Adrenal gland (tissue), 12 donors: ENCODE results near the gene DHFR. TPM values are rescaled to one million over a fixed set of nuclear protein-coding genes. Genes with fewer than 3 reads are reported as not detected.

Source experiments
- DNase-seq, 7 donors: peaks; one replicate each; pipeline ENCODE4 v3.0.0-alpha.2; 2019 to 2020
- H3K27ac ChIP-seq, 5 donors: fragments of 200-600 bp; sonication (generic) in 4 of 5; 1 replicate in 3 of 5; 2 replicates in 2 of 5; pipeline versions ENCODE4 v1.5.1 to v1.8.0; 2016 to 2020; ENCODE audit warnings: mild to moderate bottlenecking in 1 of 5
- H3K27me3 ChIP-seq: fragments of 200-600 bp; 2 replicates; pipeline ENCODE4 v1.8.0; 2021
- H3K36me3 ChIP-seq, 2 donors: fragments of 200-600 bp; replicated peaks in 1 of 2; 1 replicate in 1 of 2; 2 replicates in 1 of 2; pipeline versions ENCODE4 v1.5.1 to v1.8.0; 2018 to 2022
- H3K4me1 ChIP-seq, 2 donors: fragments of 200-600 bp; replicated peaks in 1 of 2; 1 replicate in 1 of 2; 2 replicates in 1 of 2; pipeline versions ENCODE4 v1.5.1 to v1.8.0; 2018 to 2021
- H3K4me3 ChIP-seq, 4 donors: fragments of 200-600 bp; sonication (generic) in 3 of 4; one replicate each; pipeline ENCODE4 v1.5.1; 2016 to 2018
- H3K9me3 ChIP-seq, 3 donors: fragments of 200-600 bp; sonication (generic) in 1 of 3; replicated peaks in 1 of 3; 1 replicate in 2 of 3; 2 replicates in 1 of 3; pipeline versions ENCODE4 v1.5.1 to v1.8.0; 2016 to 2021
- POLR2A ChIP-seq, 2 donors: fragments of 450-650 bp; IDR thresholded peaks; one replicate each; pipeline ENCODE4 v1.6.1; 2017; ENCODE audit warnings: antibody characterized with exemption in 2 of 2, mild to moderate bottlenecking in 2 of 2, moderate library complexity in 1 of 2
- WGBS, 4 donors: extraction: QIAGEN DNeasy Blood & Tissue Kit in 2 of 4; methylation state at CpG; one replicate each; pipeline versions ENCODE4 v1.1.5 to v1.1.7; 2013 to 2017; 5-methylcytosine and 5-hydroxymethylcytosine counted together
- intact Hi-C, 2 donors: fragments of 100-400 bp; cut with DNase I; formaldehyde crosslinking; loops; one replicate each; pipeline versions ENCODE4 v1.14.1 to v1.15.0; 2022 to 2023
- polyA plus RNA-seq, 3 donors: library from polyadenylated mRNA; stranded (reverse); fragments of 200-250 nt in 2 of 3; fragments of 350-450 nt in 1 of 3; fragmentation: Illumina TruSeq in 1 of 3; extraction: RNeasy Lipid Tissue Mini Kit (QIAGEN cat#74804) in 1 of 3; gene quantifications; one replicate each; pipeline ENCODE4 v1.2.3, GENCODE V29; 2013 to 2014
- small RNA-seq, 2 donors: library from RNA; depleted of rRNA; stranded (forward); fragments of <200 nt; gene quantifications; one replicate each; pipeline ENCODE3, GENCODE V24; 2016
- total RNA-seq, 9 donors: library from RNA; depleted of rRNA in 4 of 9; stranded (reverse); fragments of >200 nt in 4 of 9; fragments of 120-200 nt in 1 of 9; fragmentation: NEBNext Ultra II Directional in 1 of 9; extraction: Animal tissue kit (Norgen Biotek cat#: 25700) in 1 of 9; gene quantifications; one replicate each; pipeline versions ENCODE4 v1.1.0 to v1.2.4, GENCODE V29; 2013 to 2023
- TF ChIP-seq, protein P1 (sequence below), 6 experiments: fragments of 450-650 bp in 4 of 6; fragments of 200-600 bp in 2 of 6; sonication (generic) in 1 of 6; IDR thresholded peaks; 1 replicate in 5 of 6; 2 replicates in 1 of 6; pipeline versions ENCODE4 v1.5.1 to v1.8.0; 2016 to 2021; ENCODE audit warnings: antibody characterized with exemption in 6 of 6, mild to moderate bottlenecking in 2 of 6, moderate library complexity in 1 of 6
- donor health status: healthy with polysubstance abuse.
- donor health status: Bipolar disorder and iron deficiency.
- donor health status: DM: yes; HTN: yes; CAD: no.
- donor health status: DM: no; HTN: no; CAD: no.
- donor health status: DM: no; HTN: no; CAD: no.
- donor health status: DM: yes; HTN: yes; CAD: no.

Gene DHFR
- total and polyA plus RNA-seq, 12 donors: 4.4 to 24.2 (median 8.6) TPM

DNA sequence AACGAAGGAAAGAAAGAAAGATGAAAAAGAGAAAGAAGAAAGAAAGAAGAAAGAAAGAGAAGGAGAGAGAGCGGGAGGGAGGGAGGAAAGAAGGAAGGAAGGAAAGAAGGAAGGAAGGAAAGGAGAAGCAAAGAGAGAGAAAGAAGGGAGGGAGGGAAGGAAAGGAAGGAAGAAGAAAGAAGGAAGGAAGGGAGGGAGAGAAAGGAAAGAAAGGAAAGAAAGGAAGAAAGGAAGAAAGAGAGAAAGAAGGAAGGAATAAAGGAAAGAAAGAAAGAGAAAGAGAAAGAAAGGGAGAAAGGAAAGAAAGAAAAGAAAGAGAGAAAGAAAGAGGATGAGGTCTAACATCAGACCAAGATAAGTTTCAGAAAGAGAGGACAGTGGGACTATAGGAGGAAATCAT lies 75.7 kb downstream of the DHFR start:
- TF ChIP-seq, protein P1, sequence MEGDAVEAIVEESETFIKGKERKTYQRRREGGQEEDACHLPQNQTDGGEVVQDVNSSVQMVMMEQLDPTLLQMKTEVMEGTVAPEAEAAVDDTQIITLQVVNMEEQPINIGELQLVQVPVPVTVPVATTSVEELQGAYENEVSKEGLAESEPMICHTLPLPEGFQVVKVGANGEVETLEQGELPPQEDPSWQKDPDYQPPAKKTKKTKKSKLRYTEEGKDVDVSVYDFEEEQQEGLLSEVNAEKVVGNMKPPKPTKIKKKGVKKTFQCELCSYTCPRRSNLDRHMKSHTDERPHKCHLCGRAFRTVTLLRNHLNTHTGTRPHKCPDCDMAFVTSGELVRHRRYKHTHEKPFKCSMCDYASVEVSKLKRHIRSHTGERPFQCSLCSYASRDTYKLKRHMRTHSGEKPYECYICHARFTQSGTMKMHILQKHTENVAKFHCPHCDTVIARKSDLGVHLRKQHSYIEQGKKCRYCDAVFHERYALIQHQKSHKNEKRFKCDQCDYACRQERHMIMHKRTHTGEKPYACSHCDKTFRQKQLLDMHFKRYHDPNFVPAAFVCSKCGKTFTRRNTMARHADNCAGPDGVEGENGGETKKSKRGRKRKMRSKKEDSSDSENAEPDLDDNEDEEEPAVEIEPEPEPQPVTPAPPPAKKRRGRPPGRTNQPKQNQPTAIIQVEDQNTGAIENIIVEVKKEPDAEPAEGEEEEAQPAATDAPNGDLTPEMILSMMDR (IDR thresholded peaks at IDR 0.05): no peak
- no peak for TF ChIP-seq POLR2A (IDR thresholded peaks at IDR 0.05)
- intact Hi-C loops: no loop called here
- Histone ChIP-seq H3K9me3 (no peaks in the 10 kb centered on the region), H3K4me1 (no peaks in the 10 kb centered on the region), H3K27ac (no peak overlapping the region), H3K36me3 (no peaks in the 10 kb centered on the region), H3K27me3 (peaks cover 4% of the 10 kb centered on the region), H3K4me3 (no peak overlapping the region)
- WGBS, 4 donors: 92 to 97% (median 95%) methylated on average over 2 of the region's 2 CpGs
- DNase-seq: no peak

DNA sequence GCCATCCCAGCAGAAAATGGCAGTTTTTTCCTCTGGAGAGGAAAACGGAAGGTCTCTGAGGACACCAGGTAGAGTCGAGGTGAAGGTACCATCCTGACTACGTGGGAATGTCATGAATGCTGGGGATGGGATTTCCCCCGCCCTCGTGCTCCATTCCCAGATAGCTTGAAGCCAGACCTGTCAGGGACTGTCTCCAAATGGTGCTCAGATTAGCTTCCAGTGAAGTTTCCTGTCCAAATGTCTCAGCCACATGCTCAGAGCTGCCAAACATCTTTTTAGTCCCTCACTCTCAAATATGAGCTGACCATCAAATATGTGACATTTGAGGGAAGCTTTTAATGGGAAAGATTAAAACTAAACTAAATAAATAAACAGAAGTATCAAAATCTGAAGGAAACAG lies 77.1 kb downstream of the DHFR start:
- Histone ChIP-seq H3K4me1 (no peaks in the 10 kb centered on the region), H3K27me3 (peaks cover 9% of the 10 kb centered on the region), H3K9me3 (no peaks in the 10 kb centered on the region), H3K27ac (no peak overlapping the region), H3K36me3 (no peaks in the 10 kb centered on the region), H3K4me3 (no peak overlapping the region)
- intact Hi-C loops: no loop called here
- no peak for TF ChIP-seq POLR2A (IDR thresholded peaks at IDR 0.05)
- TF ChIP-seq, protein P1 (IDR thresholded peaks at IDR 0.05): no peak
- DNase-seq: no peak
- 35 to 60% (median 42%) methylated on average over 1 to 5 of the region's 5 CpGs for WGBS, 4 donors

DNA sequence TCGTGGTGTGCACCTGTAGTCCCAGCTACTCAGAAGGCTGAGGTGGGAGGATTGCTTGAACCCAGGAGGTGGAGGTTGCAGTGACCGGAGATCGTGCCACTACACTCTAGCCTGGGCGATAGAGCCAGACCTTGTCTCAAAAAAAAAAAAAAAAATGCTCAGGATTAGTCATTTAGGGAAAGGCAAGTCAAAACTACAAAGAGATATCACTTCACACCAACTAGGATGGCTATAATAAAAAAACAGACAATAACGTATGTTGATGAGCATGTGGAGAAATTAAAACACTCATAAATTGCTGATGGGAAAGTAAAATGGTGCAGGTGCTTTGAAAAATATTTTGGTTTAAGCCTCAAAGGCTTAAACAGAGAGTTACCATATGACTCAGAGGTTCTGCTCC lies 78.4 kb downstream of the DHFR start:
- Histone ChIP-seq H3K36me3 (no peaks in the 10 kb centered on the region), H3K9me3 (no peaks in the 10 kb centered on the region), H3K4me3 (no peak overlapping the region), H3K27ac (no peak overlapping the region), H3K4me1 (no peaks in the 10 kb centered on the region), H3K27me3 (peaks cover 16% of the 10 kb centered on the region)
- DNase-seq: no peak
- no peak for TF ChIP-seq POLR2A (IDR thresholded peaks at IDR 0.05)
- TF ChIP-seq, protein P1 (IDR thresholded peaks at IDR 0.05): no peak
- WGBS, 4 donors: 75 to 86% (median 79%) methylated on average over 5 of the region's 5 CpGs
- intact Hi-C loops: no loop called here

Small RNA genes within 50 kb of the gene (small RNA-seq; reads per million reads assigned to genes)
- gene DBIP2 (0 reads per million in 2 donors), gene MTRNR2L2 (0 reads per million in 2 donors)

Other genes with a start within 250 kb of the DHFR start
- 10 to 100 TPM; 14.3 to 56.3 (median 36.7) TPM for gene ZFYVE16, start 246.9 kb downstream of the DHFR start, total RNA-seq
- 10 to 100 TPM; 17.3 to 39.1 (median 24.2) TPM for gene ZFYVE16, start 246.9 kb downstream of the DHFR start, polyA plus RNA-seq
- gene FAM151B, start 166.9 kb downstream of the DHFR start, total RNA-seq: 1 to 10 TPM; 1.3 to 5.7 (median 3.6) TPM
- 1 to 10 TPM; 1.1 to 3.3 (median 3.2) TPM for gene FAM151B, start 166.9 kb downstream of the DHFR start, polyA plus RNA-seq
- not detected for gene ANKRD34B, start 84.7 kb downstream of the DHFR start, total RNA-seq
- under 1 TPM in 2 of 3 donors, not detected in 1; 0.04 to 0.08 TPM for gene ANKRD34B, start 84.7 kb downstream of the DHFR start, polyA plus RNA-seq
- 10 to 100 TPM; 10.0 to 24.6 (median 14.4) TPM for gene MSH3, start 331 bp downstream of the DHFR start, total RNA-seq
- gene MSH3, start 331 bp downstream of the DHFR start, polyA plus RNA-seq: 10 to 100 TPM in 1 of 3 donors, 1 to 10 TPM in 2; 2.8 to 10.6 (median 3.1) TPM